ENCODE results near the gene IL22RA1. TPM values are rescaled to one million over a fixed set of nuclear protein-coding genes. Genes with fewer than 3 reads are reported as not detected.
A peak's percentile ranks its signal among the peaks of the same experiment; 100 is the strongest.

The IL22RA1 gene
- polyA plus RNA-seq, 3 donors, result 3.5 to 5.1 (median 4.0) TPM

GRCh38 chr1:24104854-24105253 lies 38.1 kb downstream of the IL22RA1 start:
- no peak for DNase-seq (ENCODE audit: extremely low read depth in 1 of 11, low read depth in 9 of 11, low spot score in 4 of 11)

DNA sequence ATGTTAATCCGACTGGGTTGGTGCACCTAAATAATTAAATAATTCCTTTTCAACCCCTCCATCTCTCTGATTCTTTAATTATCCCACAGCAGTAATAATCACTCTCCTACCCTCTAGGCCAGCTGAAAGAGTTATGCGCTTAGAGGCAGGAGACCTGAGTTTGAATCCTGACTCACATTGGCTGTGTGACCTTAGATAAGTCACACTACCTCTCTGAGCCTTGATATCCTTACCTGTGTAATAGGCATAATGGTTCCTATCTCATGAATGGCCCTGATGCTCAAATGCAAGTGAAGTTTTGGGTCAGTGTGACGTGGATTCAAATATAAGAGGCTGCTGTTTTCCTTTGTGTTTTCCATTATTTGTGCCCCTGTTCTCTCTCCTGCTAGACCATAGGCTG lies 39.1 kb downstream of the IL22RA1 start:
- DNase-seq (ENCODE audit: extremely low read depth in 1 of 11, low read depth in 9 of 11, low spot score in 4 of 11), result no peak

DNA sequence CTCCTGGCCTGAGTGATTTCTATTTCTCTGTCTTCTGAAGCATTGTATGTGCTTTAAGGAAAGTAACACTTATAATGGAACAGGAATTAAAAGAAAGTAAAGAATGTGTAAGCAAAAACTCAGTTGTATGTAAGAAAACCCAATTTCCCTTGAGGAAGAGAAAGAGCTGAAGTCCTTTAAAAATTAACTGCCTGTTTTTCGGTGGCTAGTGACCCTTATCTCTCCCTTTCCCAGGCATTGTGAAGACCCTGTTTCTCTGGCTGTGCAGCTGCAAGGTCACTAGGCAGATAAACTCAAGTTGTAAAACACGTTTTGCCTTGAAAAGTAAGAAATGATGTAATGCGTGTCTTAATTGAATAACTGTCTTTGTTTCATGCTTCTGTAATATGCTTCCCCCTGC lies 39.5 kb downstream of the IL22RA1 start:
- DNase-seq (ENCODE audit: extremely low read depth in 1 of 11, low read depth in 9 of 11, low spot score in 4 of 11), result no peak

GRCh38 chr1:24102961-24103360 lies 40.0 kb downstream of the IL22RA1 start:
- peak in 1 of 11 donors; percentile 48 for DNase-seq (ENCODE audit: extremely low read depth in 1 of 11, low read depth in 9 of 11, low spot score in 4 of 11)

- no peak for DNase-seq (ENCODE audit: extremely low read depth in 1 of 11, low read depth in 9 of 11, low spot score in 4 of 11)
Observed at GRCh38 chr1:24101796-24102586, 40.9 kb downstream of the IL22RA1 start.

DNA sequence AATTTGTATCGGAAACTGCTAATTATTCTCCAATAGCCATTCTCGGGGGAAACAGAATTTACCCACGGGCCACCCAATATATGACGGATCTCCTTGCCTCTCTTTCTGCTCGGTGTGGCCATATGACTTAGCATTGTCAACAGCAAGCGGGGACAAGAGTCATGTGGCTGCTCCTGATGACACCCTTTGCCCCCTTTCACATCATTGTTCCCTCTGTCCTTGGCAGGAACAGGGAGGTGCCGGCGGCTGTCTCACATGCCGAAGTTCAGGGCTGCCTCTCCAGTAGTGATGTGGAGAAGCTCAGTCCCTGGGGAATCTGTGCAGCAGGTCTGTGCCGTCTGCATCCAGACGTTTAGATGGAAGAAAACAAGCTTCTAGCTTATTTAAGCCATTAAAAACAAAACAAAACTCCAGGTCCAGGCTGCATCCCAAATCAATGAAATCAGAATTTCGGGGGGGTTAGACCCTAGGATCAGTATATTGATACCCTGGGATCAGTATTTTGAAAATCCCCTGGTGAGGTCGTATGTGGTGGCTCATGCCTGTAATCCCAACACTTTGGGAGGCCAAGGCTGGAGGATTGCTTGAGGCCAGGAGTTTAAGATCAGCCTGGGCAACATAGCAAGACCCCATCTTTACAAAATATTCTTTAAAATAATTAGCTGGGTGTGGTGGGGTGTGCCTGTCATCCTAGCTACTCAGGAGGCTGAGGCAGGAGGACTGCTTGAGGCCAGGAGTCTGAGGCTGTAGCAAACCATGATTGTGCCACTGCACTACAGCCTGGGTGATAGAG lies 41.8 kb downstream of the IL22RA1 start:
- no peak for DNase-seq (ENCODE audit: extremely low read depth in 1 of 11, low read depth in 9 of 11, low spot score in 4 of 11)

DNA sequence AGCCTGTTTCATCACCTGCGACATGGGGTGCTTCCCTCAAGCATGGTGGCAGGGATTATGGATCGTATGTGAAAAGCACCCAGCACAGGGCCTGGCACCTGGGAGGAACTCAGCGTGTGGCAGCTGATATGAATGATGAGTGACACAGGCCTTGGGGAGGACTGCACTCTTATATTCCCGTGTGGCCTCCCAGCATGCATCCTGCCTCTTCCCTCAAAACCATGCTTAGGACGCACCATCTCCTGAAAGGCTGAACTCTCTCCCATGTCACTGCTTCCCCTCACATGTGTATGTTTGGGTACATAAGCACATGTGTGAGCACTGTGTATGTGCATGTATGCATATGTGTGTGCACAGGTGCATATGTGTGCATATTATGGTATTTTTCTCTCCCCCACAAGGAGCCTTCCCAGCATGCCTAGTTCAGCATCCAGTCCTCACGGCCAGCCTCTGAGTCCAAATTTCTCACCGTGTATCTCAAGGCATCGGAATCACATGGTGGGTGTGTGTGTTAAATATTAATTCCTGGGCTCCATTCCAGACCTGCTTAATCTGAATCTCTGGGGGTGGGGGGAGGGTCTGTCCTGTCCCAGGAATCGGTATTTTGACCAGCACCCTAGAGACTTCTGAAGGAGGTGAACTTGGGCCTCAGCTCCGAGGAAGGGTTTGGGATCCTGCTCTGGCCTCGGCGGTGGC lies 43.8 kb downstream of the IL22RA1 start:
- DNase-seq (ENCODE audit: extremely low read depth in 1 of 11, low read depth in 9 of 11, low spot score in 4 of 11), result peak in 1 of 11 donors; percentile 64

- no peak for DNase-seq (ENCODE audit: extremely low read depth in 1 of 11, low read depth in 9 of 11, low spot score in 4 of 11)
Observed at GRCh38 chr1:24098102-24098501, 44.8 kb downstream of the IL22RA1 start.

DNA sequence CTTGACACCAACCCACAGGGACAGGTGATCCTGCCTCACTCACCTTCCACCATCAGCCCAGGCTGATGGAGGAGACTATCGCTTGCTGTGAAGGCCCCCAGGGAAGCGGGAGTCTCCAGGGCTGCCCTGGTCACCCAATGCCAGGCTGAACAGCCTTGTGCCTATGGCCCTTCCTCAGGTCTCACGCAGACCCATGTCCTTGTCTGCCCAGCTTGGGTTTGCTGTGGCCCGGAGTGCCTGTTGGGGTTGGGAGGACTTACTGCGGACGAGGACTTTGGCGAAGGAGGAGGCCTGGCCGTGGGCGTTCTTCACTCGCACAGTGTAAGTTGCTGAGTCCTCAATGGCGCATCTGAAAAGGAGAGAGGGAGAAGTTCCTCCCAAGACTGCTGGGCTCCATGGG lies 45.3 kb downstream of the IL22RA1 start:
- DNase-seq (ENCODE audit: extremely low read depth in 1 of 11, low read depth in 9 of 11, low spot score in 4 of 11), result no peak

DNA sequence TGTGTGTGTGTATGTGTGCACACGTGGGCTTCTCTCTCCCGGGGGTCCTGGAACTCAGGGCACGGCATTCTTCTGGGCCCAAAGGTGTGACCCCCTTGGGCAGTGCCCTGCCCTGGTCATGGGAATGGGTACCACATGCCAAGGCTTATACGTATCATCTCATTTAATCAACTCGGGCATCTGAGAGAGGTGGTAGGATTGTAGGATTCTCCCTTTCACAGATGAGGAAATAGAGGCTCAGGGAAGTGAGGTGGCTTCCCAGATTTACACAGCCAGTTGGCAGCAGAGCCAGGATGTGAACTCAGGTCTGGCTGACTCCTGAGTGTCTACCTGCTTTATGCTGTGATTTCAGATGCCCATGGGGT lies 46.2 kb downstream of the IL22RA1 start:
- DNase-seq (ENCODE audit: extremely low read depth in 1 of 11, low read depth in 9 of 11, low spot score in 4 of 11), result no peak

GRCh38 chr1:24096009-24096738 lies 46.8 kb downstream of the IL22RA1 start:
- no peak for DNase-seq (ENCODE audit: extremely low read depth in 1 of 11, low read depth in 9 of 11, low spot score in 4 of 11)

GRCh38 chr1:24095140-24095859 lies 47.6 kb downstream of the IL22RA1 start:
- no peak for DNase-seq (ENCODE audit: extremely low read depth in 1 of 11, low read depth in 9 of 11, low spot score in 4 of 11)

GRCh38 chr1:24094554-24094953 lies 48.4 kb downstream of the IL22RA1 start:
- no peak for DNase-seq (ENCODE audit: extremely low read depth in 1 of 11, low read depth in 9 of 11, low spot score in 4 of 11)

GRCh38 chr1:24093732-24094131 lies 49.2 kb downstream of the IL22RA1 start:
- no peak for DNase-seq (ENCODE audit: extremely low read depth in 1 of 11, low read depth in 9 of 11, low spot score in 4 of 11)

GRCh38 chr1:24092979-24093378 lies 50.0 kb downstream of the IL22RA1 start:
- DNase-seq (ENCODE audit: extremely low read depth in 1 of 11, low read depth in 9 of 11, low spot score in 4 of 11), result no peak

DNA sequence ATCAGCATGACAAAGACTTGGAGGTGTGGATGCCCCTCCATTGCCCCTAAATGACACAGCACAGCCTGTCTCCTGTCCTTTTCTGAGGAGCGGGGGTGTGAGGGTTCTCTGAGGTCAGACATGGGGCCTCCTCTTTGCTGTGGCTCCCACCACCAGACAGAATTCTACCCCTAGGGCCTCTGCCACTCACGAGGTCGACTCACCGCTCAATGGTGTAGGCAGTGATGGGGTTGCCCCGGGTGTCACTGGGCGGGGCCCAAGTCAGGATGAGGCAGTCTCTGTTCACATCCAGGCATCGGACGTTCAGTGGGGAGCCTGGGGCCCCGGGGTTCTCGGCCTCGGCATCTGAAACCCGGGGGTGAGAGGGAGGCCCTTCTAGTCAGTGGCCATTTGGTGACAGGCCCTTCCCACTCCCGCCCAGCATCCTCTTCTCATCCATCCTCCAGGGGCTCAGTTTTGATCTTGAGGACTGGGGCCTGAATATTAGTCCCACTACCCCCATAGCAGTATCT lies 50.9 kb downstream of the IL22RA1 start:
- no peak for DNase-seq (ENCODE audit: extremely low read depth in 1 of 11, low read depth in 9 of 11, low spot score in 4 of 11)

GRCh38 chr1:24090736-24091135 lies 52.2 kb downstream of the IL22RA1 start:
- no peak for DNase-seq (ENCODE audit: extremely low read depth in 1 of 11, low read depth in 9 of 11, low spot score in 4 of 11)

- no peak for DNase-seq (ENCODE audit: extremely low read depth in 1 of 11, low read depth in 9 of 11, low spot score in 4 of 11)
Observed at GRCh38 chr1:24089743-24090555, 53.0 kb downstream of the IL22RA1 start.
